HG02588 (cell line): ENCODE measurements around the gene DDX1.

Source experiments
- ATAC-seq: cut with Tn5 transposase; IDR thresholded peaks from one replicate; pipeline ENCODE4 v1.9.1; 2021; ENCODE audit warnings: mild to moderate bottlenecking, moderate library complexity; ENCODE audit not compliant: unreplicated experiment

Gene DDX1

GRCh38 chr2:15642815-15643500 lies 51.3 kb downstream of the DDX1 start:
- ATAC-seq, result no peak

- ATAC-seq, result no peak
Measured at GRCh38 chr2:15643791-15644585, 52.3 kb downstream of the DDX1 start.

- no peak for ATAC-seq
Measured at GRCh38 chr2:15645300-15645699, 53.6 kb downstream of the DDX1 start.

- no peak for ATAC-seq
Measured at GRCh38 chr2:15645720-15646385, 54.2 kb downstream of the DDX1 start.

GRCh38 chr2:15646661-15647060 lies 55.0 kb downstream of the DDX1 start:
- ATAC-seq, result no peak

- no peak for ATAC-seq
Measured at GRCh38 chr2:15647622-15648590, 56.2 kb downstream of the DDX1 start.

GRCh38 chr2:15648593-15649525 lies 57.2 kb downstream of the DDX1 start:
- ATAC-seq, result no peak

- ATAC-seq, result no peak
Measured at GRCh38 chr2:15649561-15650255, 58.0 kb downstream of the DDX1 start.

GRCh38 chr2:15650616-15651366 lies 59.1 kb downstream of the DDX1 start:
- ATAC-seq, result no peak

GRCh38 chr2:15651367-15651727 lies 59.7 kb downstream of the DDX1 start:
- no peak for ATAC-seq

GRCh38 chr2:15652252-15652651 lies 60.6 kb downstream of the DDX1 start:
- ATAC-seq, result no peak

- ATAC-seq, result no peak
Measured at GRCh38 chr2:15652801-15653200, 61.1 kb downstream of the DDX1 start.

GRCh38 chr2:15653806-15654726 lies 62.4 kb downstream of the DDX1 start:
- ATAC-seq, result no peak

GRCh38 chr2:15654727-15655073 lies 63.0 kb downstream of the DDX1 start:
- ATAC-seq, result no peak

- ATAC-seq, result no peak
Measured at GRCh38 chr2:15655123-15655887, 63.6 kb downstream of the DDX1 start.

- ATAC-seq, result no peak
Measured at GRCh38 chr2:15656090-15656489, 64.4 kb downstream of the DDX1 start.

GRCh38 chr2:15657759-15658158 lies 66.1 kb downstream of the DDX1 start:
- ATAC-seq, result no peak
